Measurements from ENCODE around the gene CLN6.
"Not testable (repeated sequence)": the region's sequence is repeated elsewhere in the genome, so short reads cannot be mapped to it uniquely, and the experiment has no call there.

CLN6 gene

GRCh38 chr15:68235022-68235421 is 5.5 kb upstream of the CLN6 start:
- no peak for TF ChIP-seq CTCF (IDR thresholded peaks at IDR 0.05)
- H3K36me3 ChIP-seq = no peaks in the 10 kb centered on the region
- no peak overlapping the region for H3K4me3 ChIP-seq
- intact Hi-C loops (cut with DNase I; ENCODE audit: low total_unique reads) = no loop called here
- no peaks in the 10 kb centered on the region for H3K9me3 ChIP-seq
- DNase-seq = peak in 1 of 2 donors; percentile 19
- peaks cover 0 to 4% (median under 1%) of the 10 kb centered on the region in 4 donors for H3K4me1 ChIP-seq
- no peak overlapping the region for H3K27ac ChIP-seq
- H3K27me3 ChIP-seq = no peaks in the 10 kb centered on the region

GRCh38 chr15:68234520-68234919 is 5.0 kb upstream of the CLN6 start:
- H3K27me3 ChIP-seq; H3K27ac ChIP-seq; H3K4me3 ChIP-seq; H3K9me3 ChIP-seq; intact Hi-C loops (cut with DNase I; ENCODE audit: low total_unique reads); H3K4me1 ChIP-seq; H3K36me3 ChIP-seq: not testable (repeated sequence)
- peak in 1 of 2 donors; percentile 13 for DNase-seq

GRCh38 chr15:68234060-68234459 is 4.5 kb upstream of the CLN6 start:
- DNase-seq = peak in 1 of 2 donors; percentile 27
- Histone ChIP-seq H3K4me1 (peaks cover 0 to 7% (median 3%) of the 10 kb centered on the region in 4 donors), H3K27me3 (no peaks in the 10 kb centered on the region), H3K9me3 (no peaks in the 10 kb centered on the region), H3K4me3 (no peak overlapping the region), H3K27ac (no peak overlapping the region), H3K36me3 (no peaks in the 10 kb centered on the region)
- intact Hi-C loops (cut with DNase I; ENCODE audit: low total_unique reads) = no loop called here
- TF ChIP-seq CTCF (IDR thresholded peaks at IDR 0.05) = no peak

- H3K27ac ChIP-seq = no peak overlapping the region
- DNase-seq = peak; percentile 40 to 56
Observed at GRCh38 chr15:68232937-68233336, 3.4 kb upstream of the CLN6 start.

GRCh38 chr15:68232449-68232848 is 2.9 kb upstream of the CLN6 start:
- Histone ChIP-seq H3K27me3 (no peaks in the 10 kb centered on the region), H3K4me1 (peaks cover 0 to 19% (median 13%) of the 10 kb centered on the region in 4 donors), H3K4me3 (no peak overlapping the region), H3K27ac (no peak overlapping the region), H3K9me3 (no peaks in the 10 kb centered on the region), H3K36me3 (no peaks in the 10 kb centered on the region)
- intact Hi-C loops (cut with DNase I; ENCODE audit: low total_unique reads) = no loop called here
- TF ChIP-seq CTCF (IDR thresholded peaks at IDR 0.05) = no peak
- peak in 1 of 2 donors; percentile 58 for DNase-seq

More at GRCh38 chr15:68232937-68233336, 3.4 kb upstream of the CLN6 start:
- TF ChIP-seq CTCF (IDR thresholded peaks at IDR 0.05) = no peak
- intact Hi-C loops (cut with DNase I; ENCODE audit: low total_unique reads) = no loop called here
- peaks cover 0 to 18% (median 11%) of the 10 kb centered on the region in 4 donors for H3K4me1 ChIP-seq
- H3K4me3 ChIP-seq = no peak overlapping the region
- H3K27me3 ChIP-seq = no peaks in the 10 kb centered on the region
- H3K36me3 ChIP-seq = no peaks in the 10 kb centered on the region
- no peaks in the 10 kb centered on the region for H3K9me3 ChIP-seq

GRCh38 chr15:68231102-68231818 is 1.7 kb upstream of the CLN6 start:
- peaks cover 0 to 19% (median 13%) of the 10 kb centered on the region in 4 donors for H3K4me1 ChIP-seq
- intact Hi-C loops (cut with DNase I; ENCODE audit: low total_unique reads) = no loop called here
- peak in 1 of 2 donors; percentile 40 for DNase-seq
- no peaks in the 10 kb centered on the region for H3K36me3 ChIP-seq
- H3K9me3 ChIP-seq = no peaks in the 10 kb centered on the region
- H3K27ac ChIP-seq = no peak overlapping the region
- no peak for TF ChIP-seq CTCF (IDR thresholded peaks at IDR 0.05)
- no peak overlapping the region for H3K4me3 ChIP-seq
- no peaks in the 10 kb centered on the region for H3K27me3 ChIP-seq

Measured in tibial artery (tissue), 4 donors.